GM21526 (cell line): ENCODE measurements around the gene AGBL1.
"Not testable (repeated sequence)": the region's sequence is repeated elsewhere in the genome, so short reads cannot be mapped to it uniquely, and the experiment has no call there.

ENCODE experiments used
- ATAC-seq: cut with Tn5 transposase; IDR thresholded peaks from one replicate; pipeline ENCODE4 v1.9.1; 2021; ENCODE audit warnings: moderate library complexity; ENCODE audit not compliant: unreplicated experiment, low FRiP score

AGBL1 gene

DNA sequence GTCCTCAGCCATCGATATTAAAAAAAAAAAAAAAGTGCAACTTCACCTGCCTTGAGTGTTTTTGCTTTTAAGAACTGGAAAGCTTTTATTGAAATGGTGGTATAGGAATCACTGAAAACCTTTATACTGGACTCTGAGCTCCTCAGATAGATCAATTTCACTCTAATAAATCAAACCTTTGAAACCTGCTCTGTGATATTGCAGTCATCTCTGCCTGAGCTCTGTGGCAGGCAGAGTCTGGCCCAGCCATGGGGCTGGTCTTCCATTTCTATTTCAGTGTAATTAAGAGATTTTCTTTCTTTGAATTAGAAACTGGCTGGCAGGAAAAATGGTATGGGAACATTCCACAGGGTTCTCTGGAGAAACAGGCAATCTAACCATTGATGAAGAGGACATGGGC is 762.5 kb downstream of the AGBL1 start:
- ATAC-seq: no peak

DNA sequence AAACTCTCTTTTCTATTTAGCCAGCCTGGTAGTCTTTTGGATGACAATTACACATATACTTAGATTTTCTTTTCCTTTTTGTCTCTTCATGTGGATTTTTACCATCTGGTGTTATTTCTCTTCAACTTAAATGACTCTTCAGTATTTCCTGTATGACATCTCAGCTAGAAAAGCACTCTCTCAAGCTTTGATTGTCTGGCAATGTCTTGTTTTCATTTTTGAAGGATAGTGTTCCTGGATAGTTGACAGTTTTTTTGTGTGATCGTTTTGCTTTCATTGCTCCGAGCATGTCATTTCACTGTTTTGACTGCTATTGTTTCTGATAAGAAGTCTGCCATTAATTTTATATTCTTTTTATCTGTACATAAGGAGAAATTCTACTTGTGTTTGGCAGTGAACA is 766.4 kb downstream of the AGBL1 start:
- ATAC-seq: no peak

- no peak for ATAC-seq
These were observed 769.5 kb downstream of the AGBL1 start for GRCh38 chr15:86849136-86849535.

DNA sequence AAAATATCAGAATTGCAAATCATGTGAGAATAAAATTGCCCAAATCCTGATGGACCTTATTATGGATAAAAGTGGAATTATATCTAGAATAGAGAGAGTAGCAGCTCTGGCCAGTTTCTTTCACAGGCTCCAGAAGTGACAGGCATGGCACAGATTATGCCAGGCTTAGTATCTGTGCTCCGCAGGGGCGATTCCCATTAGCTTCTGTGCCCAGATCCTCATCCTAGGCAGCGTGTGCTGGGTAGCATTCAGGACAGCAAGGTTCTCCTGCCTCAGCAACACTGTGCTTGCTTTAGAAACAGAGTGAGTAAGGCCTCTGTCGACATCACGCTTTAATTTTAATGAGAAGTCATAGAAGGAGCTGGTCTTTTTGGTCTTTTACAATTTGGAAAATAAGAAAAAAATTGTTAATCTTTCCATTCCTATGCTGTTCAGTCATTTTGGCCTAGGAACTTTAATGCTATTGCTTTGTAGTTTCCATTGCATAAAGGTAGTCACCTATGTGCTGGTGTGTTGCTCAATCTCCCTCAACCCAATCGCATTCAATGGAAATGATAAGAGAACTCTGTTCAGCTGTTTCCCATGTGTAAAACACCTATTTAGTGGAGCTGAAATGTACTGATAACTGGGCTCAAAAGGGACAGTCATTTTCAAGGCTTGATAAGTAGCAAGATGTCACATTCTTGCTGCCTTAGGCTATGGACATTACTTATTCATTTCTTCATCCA is 770.1 kb downstream of the AGBL1 start:
- ATAC-seq: no peak

DNA sequence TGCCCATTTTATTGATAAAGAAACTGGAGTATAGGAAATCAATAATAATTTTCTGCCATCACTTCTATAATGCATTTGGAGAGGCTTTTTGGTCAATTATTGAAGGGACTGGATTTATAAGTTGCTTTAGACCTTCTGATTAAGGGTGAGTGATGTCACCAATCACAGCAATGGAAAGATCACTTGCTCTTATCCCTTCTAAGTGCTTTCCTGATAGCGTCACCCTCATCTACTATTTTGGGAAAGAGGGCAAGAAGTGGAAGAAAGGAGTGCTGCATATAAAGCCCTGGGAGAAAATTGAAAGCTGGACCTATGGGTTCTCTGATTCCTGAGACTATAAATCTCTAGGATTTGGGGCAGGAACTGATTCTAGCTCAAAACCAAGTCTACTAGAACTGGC is 771.3 kb downstream of the AGBL1 start:
- no peak for ATAC-seq

DNA sequence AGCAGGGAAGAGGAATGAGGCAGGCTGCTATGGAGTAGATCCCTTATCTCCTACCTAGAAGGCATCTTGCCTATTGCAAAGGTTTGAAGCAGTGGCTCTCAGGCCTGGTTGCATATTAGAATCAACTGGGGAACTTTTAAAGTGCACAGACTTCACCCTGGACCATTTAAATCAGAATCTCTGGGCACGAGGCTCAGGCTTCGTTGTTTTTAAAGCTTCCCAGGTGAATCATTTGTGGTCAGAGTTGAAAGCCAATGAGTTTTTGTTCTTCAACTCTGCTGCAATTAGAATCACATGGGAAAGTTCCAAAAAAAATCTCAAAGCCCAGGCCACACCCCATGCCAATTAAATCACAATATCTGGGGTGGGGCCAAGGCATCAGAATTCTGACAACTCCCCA is 773.1 kb downstream of the AGBL1 start:
- ATAC-seq: no peak

- ATAC-seq: no peak
These were observed 774.5 kb downstream of the AGBL1 start for GRCh38 chr15:86854176-86854575.

GRCh38 chr15:86855307-86856291 is 775.9 kb downstream of the AGBL1 start:
- ATAC-seq: no peak

GRCh38 chr15:86857701-86858100 is 778.0 kb downstream of the AGBL1 start:
- no peak for ATAC-seq

DNA sequence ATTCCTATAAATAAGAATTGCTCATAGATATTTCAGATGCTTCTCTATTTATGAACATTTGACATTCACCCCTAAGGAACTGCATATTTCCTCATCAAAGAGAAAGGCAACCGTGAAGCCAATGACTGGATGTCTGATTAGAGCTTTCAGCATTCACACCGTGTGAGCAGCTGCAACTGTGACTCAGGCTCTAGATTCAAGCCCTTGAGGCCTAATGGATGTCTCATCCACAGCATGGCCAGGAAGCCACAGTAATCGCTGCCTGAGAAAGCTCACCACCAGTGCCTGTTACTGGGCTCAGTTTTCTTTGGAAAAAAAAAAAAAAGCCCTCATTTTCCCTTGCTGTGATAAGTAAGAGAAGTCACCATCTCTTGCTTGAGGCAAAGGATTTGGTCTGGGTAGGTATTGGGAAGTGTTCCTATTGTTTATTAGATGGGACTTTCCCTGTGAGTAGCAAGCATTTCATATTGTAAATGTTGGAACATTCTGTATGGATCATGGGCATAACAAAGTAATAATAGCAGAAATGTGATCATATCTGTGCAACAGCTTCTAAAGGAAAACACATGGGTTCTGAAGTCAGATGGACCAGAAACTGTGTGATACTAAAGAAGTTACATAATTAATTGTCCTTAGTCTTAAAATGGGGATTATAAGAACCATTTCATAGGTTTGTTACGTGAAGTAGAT is 783.7 kb downstream of the AGBL1 start:
- no peak for ATAC-seq

GRCh38 chr15:86865920-86866319 is 786.2 kb downstream of the AGBL1 start:
- no peak for ATAC-seq

GRCh38 chr15:86870846-86871245 is 791.2 kb downstream of the AGBL1 start:
- ATAC-seq: no peak

DNA sequence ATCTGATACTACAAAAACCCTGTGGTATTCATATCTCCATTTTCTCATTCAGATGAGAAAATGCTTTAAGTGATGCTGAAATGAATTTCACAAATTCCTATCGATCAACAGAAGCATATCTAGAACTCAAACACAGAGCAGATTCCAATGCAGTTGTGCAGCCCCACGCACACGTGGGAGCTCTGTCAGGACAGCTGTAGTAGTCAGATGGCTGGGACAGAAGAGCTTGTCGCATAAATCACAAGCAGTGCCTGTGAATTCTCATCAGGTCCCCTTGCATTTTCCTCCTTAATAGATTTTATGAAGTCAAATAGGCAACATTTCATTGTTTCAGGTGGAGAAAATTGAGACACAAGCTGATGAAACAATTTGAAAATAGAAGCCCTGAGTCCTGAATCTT is 792.3 kb downstream of the AGBL1 start:
- ATAC-seq: no peak

DNA sequence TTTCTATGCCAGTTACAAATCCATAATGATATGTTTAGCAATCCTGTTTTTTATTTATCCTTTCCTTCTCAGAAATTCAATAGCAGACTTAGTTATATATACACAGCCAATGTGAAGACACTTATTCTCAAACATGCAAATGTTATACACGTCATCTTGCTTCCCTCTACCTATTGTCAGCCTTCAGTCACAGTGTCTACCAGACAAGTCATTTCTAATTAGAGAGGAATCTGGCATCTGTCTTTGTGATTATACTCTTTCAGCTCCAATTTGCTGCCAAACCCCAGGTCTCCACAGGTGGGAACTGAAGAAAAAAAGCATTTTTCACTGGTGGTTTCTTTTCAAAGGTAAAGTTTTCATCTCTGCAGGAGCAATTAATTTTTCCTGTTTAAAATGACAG is 793.1 kb downstream of the AGBL1 start:
- no peak for ATAC-seq

DNA sequence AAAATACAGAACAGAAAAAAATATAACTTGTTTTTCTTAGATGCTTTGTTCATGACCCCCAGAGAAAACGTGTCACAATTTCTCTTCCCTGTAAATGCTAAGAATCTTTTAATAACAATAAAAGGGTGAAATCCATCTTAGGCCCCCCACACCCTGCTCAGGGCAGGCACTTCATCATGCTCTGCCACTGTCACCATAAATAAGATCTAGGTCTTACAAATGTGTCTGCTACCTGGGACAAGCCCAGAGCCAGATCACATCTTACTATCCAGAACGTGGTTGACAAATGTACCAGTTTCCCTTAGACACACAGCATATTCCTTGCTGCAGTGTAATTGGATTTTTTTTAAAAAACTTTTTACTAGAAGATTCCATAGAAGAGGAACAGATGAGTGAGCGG is 795.4 kb downstream of the AGBL1 start:
- no peak for ATAC-seq

DNA sequence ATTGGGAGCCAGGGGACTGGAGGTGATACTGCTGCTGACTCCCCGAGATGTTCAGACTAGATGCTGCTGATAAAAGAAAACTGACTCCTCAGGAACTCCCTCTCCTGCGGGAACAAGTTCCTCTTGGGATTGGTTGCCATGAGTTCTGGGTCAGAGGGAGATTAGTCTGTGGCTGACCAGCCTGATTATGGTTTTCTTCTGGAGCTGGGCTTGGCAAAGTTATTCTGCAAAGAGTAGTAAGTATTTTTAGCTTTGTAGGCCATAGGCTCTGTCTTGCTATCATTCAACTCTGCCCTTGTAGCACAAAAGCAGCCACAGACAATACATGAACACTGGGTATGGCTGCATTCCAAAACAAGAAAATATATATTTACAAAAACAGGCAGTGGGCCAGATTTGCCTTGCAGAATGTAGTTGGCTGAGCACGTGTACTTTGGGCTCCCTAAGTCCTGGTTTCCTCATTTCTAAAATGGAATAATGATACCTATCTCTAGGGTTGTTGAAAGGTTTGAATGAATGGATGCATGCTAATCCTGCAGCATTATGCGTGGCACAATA is 796.8 kb downstream of the AGBL1 start:
- ATAC-seq: no peak

- no peak for ATAC-seq
These were observed 797.5 kb downstream of the AGBL1 start for GRCh38 chr15:86877171-86877631.

GRCh38 chr15:86878844-86879243 is 799.2 kb downstream of the AGBL1 start:
- ATAC-seq: not testable (repeated sequence)

GRCh38 chr15:86879250-86880229 is 799.9 kb downstream of the AGBL1 start:
- ATAC-seq: no peak

DNA sequence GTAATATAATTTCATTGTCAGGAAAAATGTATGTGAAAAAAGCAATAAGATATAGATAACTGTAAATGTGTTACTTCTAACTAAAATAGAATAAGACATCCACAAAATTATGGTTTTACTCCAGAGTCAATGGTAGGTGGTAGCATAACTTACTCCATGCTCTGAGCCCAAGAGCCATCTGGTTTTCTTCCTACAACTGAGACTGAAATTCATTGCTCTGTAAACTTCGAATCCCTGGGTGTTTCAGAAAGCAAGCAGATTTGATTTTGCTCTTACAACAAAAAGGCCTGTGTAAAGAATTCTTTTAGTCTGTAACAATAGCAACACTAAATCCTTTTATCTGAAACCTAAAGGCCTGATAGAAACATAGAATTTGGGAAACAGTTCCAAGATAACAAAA is 805.9 kb downstream of the AGBL1 start:
- no peak for ATAC-seq
